ENCODE results near the gene NFIA.
A peak's percentile ranks its signal among the peaks of the same experiment; 100 is the strongest.

NFIA gene

GRCh38 chr1:61250933-61251332 lies 168.6 kb downstream of the NFIA start:
- no peak for DNase-seq

GRCh38 chr1:61253059-61253735 lies 170.8 kb downstream of the NFIA start:
- no peak for DNase-seq

- no peak for DNase-seq
Observed at GRCh38 chr1:61253912-61254633, 171.7 kb downstream of the NFIA start.

GRCh38 chr1:61254634-61255357 lies 172.4 kb downstream of the NFIA start:
- peak; percentile 67 for DNase-seq

- DNase-seq: peak; percentile 22
Observed at GRCh38 chr1:61255358-61255703, 173.0 kb downstream of the NFIA start.

- no peak for DNase-seq
Observed at GRCh38 chr1:61259379-61260148, 177.2 kb downstream of the NFIA start.

GRCh38 chr1:61260171-61260570 lies 177.8 kb downstream of the NFIA start:
- DNase-seq: no peak

- no peak for DNase-seq
Observed at GRCh38 chr1:61261595-61261994, 179.2 kb downstream of the NFIA start.

- no peak for DNase-seq
Observed at GRCh38 chr1:61263905-61264824, 181.8 kb downstream of the NFIA start.

GRCh38 chr1:61264825-61265242 lies 182.5 kb downstream of the NFIA start:
- no peak for DNase-seq

GRCh38 chr1:61265665-61266064 lies 183.3 kb downstream of the NFIA start:
- no peak for DNase-seq

GRCh38 chr1:61266738-61267137 lies 184.4 kb downstream of the NFIA start:
- DNase-seq: no peak

- no peak for DNase-seq
Observed at GRCh38 chr1:61268546-61269240, 186.3 kb downstream of the NFIA start.

GRCh38 chr1:61269602-61270001 lies 187.2 kb downstream of the NFIA start:
- DNase-seq: no peak

- DNase-seq: no peak
Observed at GRCh38 chr1:61270107-61270506, 187.7 kb downstream of the NFIA start.

- peak; percentile 65 for DNase-seq
Observed at GRCh38 chr1:61270761-61271411, 188.5 kb downstream of the NFIA start.

GRCh38 chr1:61271412-61271789 lies 189.0 kb downstream of the NFIA start:
- no peak for DNase-seq

GRCh38 chr1:61273167-61273705 lies 190.9 kb downstream of the NFIA start:
- DNase-seq: no peak

- no peak for DNase-seq
Observed at GRCh38 chr1:61273861-61274260, 191.5 kb downstream of the NFIA start.

GRCh38 chr1:61274939-61275338 lies 192.6 kb downstream of the NFIA start:
- no peak for DNase-seq
